HCT116 (cell line): ENCODE data around the gene PRICKLE2. TPM values are rescaled to one million over a fixed set of nuclear protein-coding genes. Genes with fewer than 3 reads are reported as not detected.

Experiments
- ATAC-seq: fragments of 200-7000 bp; cut with Tn5 transposase; 2 replicates; pipeline ENCODE4 v1.9.1; 2020; ENCODE audit warnings: mild to moderate bottlenecking, moderate library complexity
- BruUV-seq: library from RNA; stranded (reverse); fragments of 400-500 nt; replicated peaks from 2 replicates; lab custom pipeline; 2021; lab: Mats Ljungman, UMichigan
- CTCF ChIA-PET: fragments of 300-600 bp; sonication (Branson Sonifier 250); formaldehyde crosslinking; loops from one replicate; lab custom pipeline; 2021; ENCODE audit warnings: antibody characterized with exemption; lab: Charles Lee
- POLR2A ChIA-PET: fragments of 300-600, 350-600 bp; sonication (Branson Sonifier 250); formaldehyde crosslinking; loops from one replicate; lab custom pipeline; 2021; ENCODE audit warnings: antibody characterized with exemption; lab: Charles Lee
- RAD21 ChIA-PET, 2 experiments: fragments of 300-600 bp; sonication (Branson Sonifier 250); formaldehyde crosslinking; loops; one replicate each; lab custom pipeline; 2023; ENCODE audit warnings: low total read pairs in 2 of 2; ENCODE audit not compliant: uncharacterized antibody in 2 of 2, unreplicated experiment in 2 of 2, low non-redundant PET in 1 of 2; lab: Charles Lee
- DNase-seq: peaks from one replicate; pipeline ENCODE4 v3.0.0-alpha.2; 2010; ENCODE audit warnings: low read depth, low spot score
- H2AFZ ChIP-seq: fragments of 200-600 bp; shearing (Covaris generic), sonication (generic); 2 replicates; pipeline ENCODE4 v1.6.1; 2017; ENCODE audit warnings: low read depth, mixed run types, mixed read lengths, antibody characterized with exemption, low read length; ENCODE audit not compliant: poor library complexity, severe bottlenecking
- H3K27ac ChIP-seq: 2 replicates; pipeline ENCODE4 v1.5.1; 2012; ENCODE audit warnings: low read depth, low read length
- H3K27me3 ChIP-seq: fragments of 200-600 bp; sonication (generic); 2 replicates; pipeline ENCODE4 v1.6.1; 2016; ENCODE audit warnings: mixed run types, low read length, mixed read lengths; ENCODE audit not compliant: insufficient read depth
- H3K36me3 ChIP-seq, 2 experiments: fragments of 200-500 bp in 1 of 2; fragments of 200-600 bp in 1 of 2; sonication (Bioruptor generic) in 1 of 2; sonication (generic) in 1 of 2; 2 replicates each; pipeline versions ENCODE4 v1.5.1 to v1.6.1; 2014 to 2016; ENCODE audit warnings: low read length in 2 of 2, inconsistent platforms in 1 of 2, mixed read lengths in 1 of 2, mixed run types in 1 of 2; ENCODE audit not compliant: insufficient read depth in 2 of 2, control insufficient read depth in 1 of 2
- H3K4me1 ChIP-seq, 2 experiments: fragments of 200-600 bp in 1 of 2; sonication (generic) in 1 of 2; 2 replicates each; pipeline versions ENCODE4 v1.5.1 to v1.6.1; 2012 to 2017; ENCODE audit warnings: low read length in 2 of 2, inconsistent platforms in 1 of 2, mild to moderate bottlenecking in 1 of 2, mixed read lengths in 1 of 2, mixed run types in 1 of 2, moderate library complexity in 1 of 2; ENCODE audit not compliant: insufficient read depth in 2 of 2, control insufficient read depth in 1 of 2
- H3K4me2 ChIP-seq: fragments of 200-600 bp; sonication (generic); 2 replicates; pipeline ENCODE4 v1.6.1; 2017; ENCODE audit warnings: mixed run types, low read length, mixed read lengths
- H3K4me3 ChIP-seq, 2 experiments: fragments of 200-600 bp in 1 of 2; sonication (generic) in 1 of 2; replicated peaks in 1 of 2; 2 replicates each; pipeline ENCODE4 v1.5.1; 2011 to 2016; ENCODE audit warnings: low read length in 2 of 2, control low read depth in 1 of 2, low read depth in 1 of 2, mild to moderate bottlenecking in 1 of 2, mixed read lengths in 1 of 2, mixed run types in 1 of 2
- H3K79me2 ChIP-seq: fragments of 200-600 bp; sonication (generic); 2 replicates; pipeline ENCODE4 v1.6.1; 2017; ENCODE audit warnings: mild to moderate bottlenecking, mixed run types, low read length, moderate library complexity, mixed read lengths; ENCODE audit not compliant: insufficient read depth
- H3K9ac ChIP-seq: fragments of 200-600 bp; sonication (generic); 2 replicates; pipeline ENCODE4 v1.6.1; 2016; ENCODE audit warnings: low read length, mixed read lengths
- H3K9me2 ChIP-seq: fragments of 200-600 bp; sonication (generic), shearing (Covaris generic); 2 replicates; pipeline ENCODE4 v1.6.1; 2017; ENCODE audit warnings: mixed run types, mild to moderate bottlenecking, moderate library complexity; ENCODE audit not compliant: insufficient read depth
- H3K9me3 ChIP-seq, 2 experiments: fragments of 200-500 bp in 1 of 2; fragments of 200-600 bp in 1 of 2; sonication (Bioruptor generic) in 1 of 2; sonication (generic) in 1 of 2; 2 replicates each; pipeline ENCODE4 v1.6.1; 2014 to 2017; ENCODE audit warnings: low read length in 2 of 2, mixed read lengths in 2 of 2, inconsistent platforms in 1 of 2, low read depth in 1 of 2, mild to moderate bottlenecking in 1 of 2, mixed run types in 1 of 2, moderate library complexity in 1 of 2; ENCODE audit not compliant: control insufficient read depth in 1 of 2, insufficient read depth in 1 of 2
- H4K20me1 ChIP-seq: fragments of 200-600 bp; sonication (generic), shearing (Covaris generic); 2 replicates; pipeline ENCODE4 v1.6.1; 2017; ENCODE audit warnings: mixed run types, mild to moderate bottlenecking, moderate library complexity; ENCODE audit not compliant: insufficient read depth
- ATF3 ChIP-seq: IDR thresholded peaks from 2 replicates; pipeline ENCODE4 v1.6.1; 2012
- CBX3 ChIP-seq: IDR thresholded peaks from 2 replicates; pipeline ENCODE4 v1.6.1; 2012; ENCODE audit warnings: low read depth
- CEBPB ChIP-seq: IDR thresholded peaks from 2 replicates; pipeline ENCODE4 v1.6.1; 2012; ENCODE audit warnings: low read depth
- EGR1 ChIP-seq: IDR thresholded peaks from 2 replicates; pipeline ENCODE4 v1.6.1; 2012; ENCODE audit warnings: low read depth
- ELF1 ChIP-seq: IDR thresholded peaks from 2 replicates; pipeline ENCODE4 v1.6.1; 2012; ENCODE audit warnings: low read depth, borderline replicate concordance
- EZH2phosphoT487 ChIP-seq: fragments of 200-600 bp; IDR thresholded peaks from 2 replicates; pipeline ENCODE4 v1.6.1; 2018; ENCODE audit warnings: antibody characterized with exemption, borderline replicate concordance
- FOSL1 ChIP-seq: IDR thresholded peaks from 2 replicates; pipeline ENCODE4 v1.6.1; 2012; ENCODE audit warnings: low read depth
- JUND ChIP-seq: IDR thresholded peaks from 2 replicates; pipeline ENCODE4 v1.6.1; 2012
- POLR2A ChIP-seq: IDR thresholded peaks from 2 replicates; pipeline ENCODE4 v1.7.0; 2011; ENCODE audit warnings: borderline replicate concordance; ENCODE audit not compliant: insufficient read depth, insufficient read length; ENCODE audit errors: extremely low read depth
- POLR2AphosphoS5 ChIP-seq: IDR thresholded peaks from 2 replicates; pipeline ENCODE4 v1.6.1; 2011; ENCODE audit warnings: mild to moderate bottlenecking, low read depth, low read length, moderate library complexity
- RAD21 ChIP-seq: IDR thresholded peaks from 2 replicates; pipeline ENCODE4 v1.6.1; 2012; ENCODE audit warnings: low read depth, mild to moderate bottlenecking
- REST ChIP-seq: IDR thresholded peaks from 2 replicates; pipeline ENCODE4 v1.6.1; 2012; ENCODE audit warnings: low read depth
- SIN3A ChIP-seq: IDR thresholded peaks from 2 replicates; pipeline ENCODE4 v1.6.1; 2012; ENCODE audit warnings: low read depth
- SP1 ChIP-seq: IDR thresholded peaks from 2 replicates; pipeline ENCODE4 v1.6.1; 2012; ENCODE audit warnings: low read depth
- SRF ChIP-seq: IDR thresholded peaks from 2 replicates; pipeline ENCODE4 v1.6.1; 2012; ENCODE audit warnings: low read depth
- YY1 ChIP-seq: IDR thresholded peaks from 2 replicates; pipeline ENCODE4 v1.6.1; 2011; ENCODE audit warnings: low read length, low read depth, moderate library complexity, mild to moderate bottlenecking; ENCODE audit not compliant: insufficient replicate concordance; ENCODE audit errors: extremely low read depth
- ZFX ChIP-seq: fragments of 450-650 bp; IDR thresholded peaks from 2 replicates; pipeline ENCODE4 v1.6.1; 2017
- ZNF274 ChIP-seq: fragments of 200-500 bp; sonication (Bioruptor generic); IDR thresholded peaks from 2 replicates; pipeline ENCODE4 v1.6.1; 2014; ENCODE audit warnings: mild to moderate bottlenecking, low read depth, low read length, inconsistent platforms
- intact Hi-C: fragments of 100-400 bp; cut with micrococcal nuclease; formaldehyde crosslinking; loops from 2 replicates; pipeline ENCODE4 v1.10.0; 2022
- total RNA-seq: library from RNA; stranded (reverse); gene quantifications from one replicate; pipeline ENCODE4 v1.2.1, GENCODE V29; 2021; ENCODE audit not compliant: unreplicated experiment
- TF ChIP-seq, protein P1 (sequence below), 3 experiments: fragments of 200-600 bp in 1 of 3; sonication (generic) in 1 of 3; IDR thresholded peaks in 2 of 3; conservative IDR thresholded peaks in 1 of 3; 2 replicates each; pipeline ENCODE4 v1.5.1; 2012 to 2017; ENCODE audit warnings: low read depth in 2 of 3, low read length in 2 of 3, antibody characterized with exemption in 1 of 3, borderline replicate concordance in 1 of 3, control low read depth in 1 of 3, mild to moderate bottlenecking in 1 of 3, mixed read lengths in 1 of 3, mixed run types in 1 of 3, moderate library complexity in 1 of 3; ENCODE audit not compliant: insufficient read depth in 1 of 3
- TF ChIP-seq, protein P2 (sequence below): IDR thresholded peaks from 2 replicates; pipeline ENCODE4 v1.6.1; 2012

Gene PRICKLE2
- total RNA-seq, 1 experiment from 2014 or later = 0.05 TPM

DNA sequence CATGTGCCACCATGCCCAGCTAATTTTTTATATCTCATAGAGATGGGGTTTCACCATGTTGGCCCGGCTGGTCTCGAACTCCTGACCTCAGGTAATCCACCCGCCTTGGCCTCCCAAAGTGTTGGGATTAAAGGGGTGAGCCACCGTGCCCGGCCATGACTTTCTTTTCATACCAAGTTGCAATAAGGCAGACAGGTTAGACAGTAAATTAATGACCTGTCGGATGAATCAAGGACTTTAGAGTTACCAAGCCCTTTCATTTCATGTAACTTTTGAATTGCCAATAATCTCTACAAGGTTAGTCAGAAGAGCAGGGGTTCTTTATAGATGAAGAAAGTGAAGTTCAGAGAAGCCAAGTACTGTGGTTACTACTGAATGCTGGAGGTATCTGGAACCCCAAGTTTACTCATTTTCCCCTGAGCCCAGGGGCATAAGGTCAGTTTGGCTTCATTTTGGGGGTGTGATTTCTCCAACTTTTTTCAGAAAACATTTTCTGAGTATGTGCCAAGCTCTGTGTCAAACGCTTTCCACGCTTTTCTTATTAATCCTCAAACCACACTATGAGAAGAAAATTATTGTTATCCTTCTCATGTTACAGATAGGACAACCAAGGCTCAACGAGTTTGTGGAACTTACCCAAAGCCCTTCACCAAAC, 11.9 kb downstream of the PRICKLE2 start:
- Histone ChIP-seq H3K9ac (no peak overlapping the region), H2AFZ (no peak overlapping the region), H3K9me3 (no peaks in the 10 kb centered on the region), H3K4me3 (no peak overlapping the region), H3K36me3 (no peaks in the 10 kb centered on the region), H4K20me1 (no peaks in the 10 kb centered on the region), H3K79me2 (no peaks in the 10 kb centered on the region), H3K4me1 (no peaks in the 10 kb centered on the region), H3K27ac (no peak overlapping the region), H3K27me3 (peaks cover 32% of the 10 kb centered on the region), H3K4me2 (no peak overlapping the region), H3K9me2 (no peaks in the 10 kb centered on the region)
- DNase-seq (no peak), ATAC-seq (no peak)
- TF ChIP-seq POLR2AphosphoS5 (no peak), SP1 (no peak), FOSL1 (no peak), POLR2A (no peak), SRF (no peak), JUND (no peak), RAD21 (no peak), ZNF274 (no peak), ATF3 (no peak), CEBPB (no peak), ZFX (no peak), EGR1 (no peak), YY1 (no peak), ELF1 (no peak), CBX3 (no peak), SIN3A (no peak), REST (no peak), EZH2phosphoT487 (no peak)
- TF ChIP-seq, protein P1, sequence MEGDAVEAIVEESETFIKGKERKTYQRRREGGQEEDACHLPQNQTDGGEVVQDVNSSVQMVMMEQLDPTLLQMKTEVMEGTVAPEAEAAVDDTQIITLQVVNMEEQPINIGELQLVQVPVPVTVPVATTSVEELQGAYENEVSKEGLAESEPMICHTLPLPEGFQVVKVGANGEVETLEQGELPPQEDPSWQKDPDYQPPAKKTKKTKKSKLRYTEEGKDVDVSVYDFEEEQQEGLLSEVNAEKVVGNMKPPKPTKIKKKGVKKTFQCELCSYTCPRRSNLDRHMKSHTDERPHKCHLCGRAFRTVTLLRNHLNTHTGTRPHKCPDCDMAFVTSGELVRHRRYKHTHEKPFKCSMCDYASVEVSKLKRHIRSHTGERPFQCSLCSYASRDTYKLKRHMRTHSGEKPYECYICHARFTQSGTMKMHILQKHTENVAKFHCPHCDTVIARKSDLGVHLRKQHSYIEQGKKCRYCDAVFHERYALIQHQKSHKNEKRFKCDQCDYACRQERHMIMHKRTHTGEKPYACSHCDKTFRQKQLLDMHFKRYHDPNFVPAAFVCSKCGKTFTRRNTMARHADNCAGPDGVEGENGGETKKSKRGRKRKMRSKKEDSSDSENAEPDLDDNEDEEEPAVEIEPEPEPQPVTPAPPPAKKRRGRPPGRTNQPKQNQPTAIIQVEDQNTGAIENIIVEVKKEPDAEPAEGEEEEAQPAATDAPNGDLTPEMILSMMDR (IDR thresholded peaks at IDR 0.05 in 2 of 3, conservative IDR thresholded peaks at IDR 0.05 in 1 of 3; ENCODE audit: borderline replicate concordance in 1 of 3, insufficient read depth in 1 of 3, low read depth in 2 of 3, low read length in 2 of 3) = no peak
- TF ChIP-seq, protein P2, sequence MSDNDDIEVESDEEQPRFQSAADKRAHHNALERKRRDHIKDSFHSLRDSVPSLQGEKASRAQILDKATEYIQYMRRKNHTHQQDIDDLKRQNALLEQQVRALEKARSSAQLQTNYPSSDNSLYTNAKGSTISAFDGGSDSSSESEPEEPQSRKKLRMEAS = no peak
- intact Hi-C loops = no loop called here
- ChIA-PET RAD21 (no interaction called here), POLR2A (no interaction called here), CTCF (no interaction called here)
- BruUV-seq = no TSS peak
